KMS-11 (cell line): ENCODE measurements around the gene CHCHD6.

ENCODE experiments used
- H2AFZ ChIP-seq: fragments of 200-600 bp; sonication (generic); 2 replicates; pipeline ENCODE4 v1.6.1; 2016; ENCODE audit warnings: antibody characterized with exemption, mixed run types, low read depth
- H3K27ac ChIP-seq: fragments of 200-600 bp; sonication (generic); 2 replicates; pipeline ENCODE4 v1.6.1; 2016; ENCODE audit warnings: mild to moderate bottlenecking, mixed run types
- H3K27me3 ChIP-seq: fragments of 200-600 bp; sonication (generic); 2 replicates; pipeline ENCODE4 v1.6.1; 2017; ENCODE audit warnings: mild to moderate bottlenecking, low read depth, mixed run types, moderate library complexity; ENCODE audit not compliant: insufficient read depth
- H3K36me3 ChIP-seq: fragments of 200-600 bp; sonication (generic); 2 replicates; pipeline ENCODE4 v1.6.1; 2017; ENCODE audit warnings: mild to moderate bottlenecking, mixed run types; ENCODE audit not compliant: insufficient read depth
- H3K4me1 ChIP-seq: fragments of 200-600 bp; sonication (generic); 2 replicates; pipeline ENCODE4 v1.6.1; 2016; ENCODE audit warnings: mild to moderate bottlenecking, low read depth, mixed run types; ENCODE audit not compliant: poor library complexity, severe bottlenecking
- H3K4me2 ChIP-seq: fragments of 200-600 bp; sonication (generic); 2 replicates; pipeline ENCODE4 v1.7.0; 2016; ENCODE audit warnings: mild to moderate bottlenecking, mixed run types
- H3K4me3 ChIP-seq: fragments of 200-600 bp; sonication (generic); IDR thresholded peaks from 2 replicates; pipeline ENCODE4 v1.6.1; 2017; ENCODE audit warnings: low read depth, low read length, mixed read lengths; ENCODE audit not compliant: insufficient read depth
- H3K79me2 ChIP-seq: fragments of 200-600 bp; sonication (generic); 2 replicates; pipeline ENCODE4 v1.6.1; 2016; ENCODE audit warnings: low read depth, mixed run types; ENCODE audit not compliant: insufficient read depth
- H3K9ac ChIP-seq: fragments of 200-600 bp; sonication (generic); 2 replicates; pipeline ENCODE4 v1.6.1; 2016; ENCODE audit warnings: mild to moderate bottlenecking, mixed run types
- H4K20me1 ChIP-seq: fragments of 200-600 bp; sonication (generic); 2 replicates; pipeline ENCODE4 v1.6.1; 2016; ENCODE audit warnings: mild to moderate bottlenecking, mixed run types; ENCODE audit not compliant: insufficient read depth
- CTCF ChIP-seq: fragments of 200-600 bp; sonication (generic); conservative IDR thresholded peaks from 2 replicates; pipeline ENCODE4 v1.6.1; 2017; ENCODE audit warnings: low read depth, mild to moderate bottlenecking, antibody characterized with exemption, low read length, moderate library complexity, mixed read lengths

Gene CHCHD6

GRCh38 chr3:126851382-126851781 lies 147.3 kb downstream of the CHCHD6 start:
- H2AFZ ChIP-seq = no peak overlapping the region
- H3K4me2 ChIP-seq = no peak overlapping the region
- no peak overlapping the region for H3K9ac ChIP-seq
- no peaks in the 10 kb centered on the region for H3K4me1 ChIP-seq
- no peak overlapping the region for H3K27ac ChIP-seq
- H3K4me3 ChIP-seq = no peak overlapping the region
- H4K20me1 ChIP-seq = no peaks in the 10 kb centered on the region
- no peak for TF ChIP-seq CTCF
- H3K36me3 ChIP-seq = no peaks in the 10 kb centered on the region
- no peaks in the 10 kb centered on the region for H3K79me2 ChIP-seq
- H3K27me3 ChIP-seq = no peaks in the 10 kb centered on the region

GRCh38 chr3:126851934-126852333 lies 147.9 kb downstream of the CHCHD6 start:
- H3K9ac ChIP-seq = no peak overlapping the region
- no peaks in the 10 kb centered on the region for H3K79me2 ChIP-seq
- no peaks in the 10 kb centered on the region for H4K20me1 ChIP-seq
- no peaks in the 10 kb centered on the region for H3K36me3 ChIP-seq
- H3K4me2 ChIP-seq = no peak overlapping the region
- no peaks in the 10 kb centered on the region for H3K27me3 ChIP-seq
- no peak overlapping the region for H2AFZ ChIP-seq
- H3K4me3 ChIP-seq = no peak overlapping the region
- no peaks in the 10 kb centered on the region for H3K4me1 ChIP-seq
- no peak overlapping the region for H3K27ac ChIP-seq
- no peak for TF ChIP-seq CTCF

GRCh38 chr3:126852511-126852910 lies 148.5 kb downstream of the CHCHD6 start:
- H4K20me1 ChIP-seq = no peaks in the 10 kb centered on the region
- no peak overlapping the region for H3K27ac ChIP-seq
- H3K27me3 ChIP-seq = no peaks in the 10 kb centered on the region

GRCh38 chr3:126854666-126855065 lies 150.6 kb downstream of the CHCHD6 start:
- Histone ChIP-seq H3K36me3 (no peaks in the 10 kb centered on the region), H3K4me2 (no peak overlapping the region), H3K79me2 (no peaks in the 10 kb centered on the region), H3K4me3 (no peak overlapping the region), H2AFZ (no peak overlapping the region), H3K27me3 (no peaks in the 10 kb centered on the region), H3K27ac (no peak overlapping the region), H4K20me1 (no peaks in the 10 kb centered on the region), H3K4me1 (no peaks in the 10 kb centered on the region), H3K9ac (no peak overlapping the region)
- no peak for TF ChIP-seq CTCF

More at GRCh38 chr3:126852511-126852910, 148.5 kb downstream of the CHCHD6 start:
- Histone ChIP-seq H3K4me3 (no peak overlapping the region), H2AFZ (no peak overlapping the region), H3K4me1 (no peaks in the 10 kb centered on the region), H3K9ac (no peak overlapping the region), H3K4me2 (no peak overlapping the region), H3K36me3 (no peaks in the 10 kb centered on the region), H3K79me2 (no peaks in the 10 kb centered on the region)
- no peak for TF ChIP-seq CTCF
